HG02973 (cell line): ENCODE data around the gene APLP1.
"Not testable (repeated sequence)": the region's sequence is repeated elsewhere in the genome, so short reads cannot be mapped to it uniquely, and the experiment has no call there.

Source experiments
- ATAC-seq: cut with Tn5 transposase; IDR thresholded peaks from one replicate; pipeline ENCODE4 v1.9.1; 2021; ENCODE audit warnings: moderate library complexity; ENCODE audit not compliant: unreplicated experiment

Gene APLP1

DNA sequence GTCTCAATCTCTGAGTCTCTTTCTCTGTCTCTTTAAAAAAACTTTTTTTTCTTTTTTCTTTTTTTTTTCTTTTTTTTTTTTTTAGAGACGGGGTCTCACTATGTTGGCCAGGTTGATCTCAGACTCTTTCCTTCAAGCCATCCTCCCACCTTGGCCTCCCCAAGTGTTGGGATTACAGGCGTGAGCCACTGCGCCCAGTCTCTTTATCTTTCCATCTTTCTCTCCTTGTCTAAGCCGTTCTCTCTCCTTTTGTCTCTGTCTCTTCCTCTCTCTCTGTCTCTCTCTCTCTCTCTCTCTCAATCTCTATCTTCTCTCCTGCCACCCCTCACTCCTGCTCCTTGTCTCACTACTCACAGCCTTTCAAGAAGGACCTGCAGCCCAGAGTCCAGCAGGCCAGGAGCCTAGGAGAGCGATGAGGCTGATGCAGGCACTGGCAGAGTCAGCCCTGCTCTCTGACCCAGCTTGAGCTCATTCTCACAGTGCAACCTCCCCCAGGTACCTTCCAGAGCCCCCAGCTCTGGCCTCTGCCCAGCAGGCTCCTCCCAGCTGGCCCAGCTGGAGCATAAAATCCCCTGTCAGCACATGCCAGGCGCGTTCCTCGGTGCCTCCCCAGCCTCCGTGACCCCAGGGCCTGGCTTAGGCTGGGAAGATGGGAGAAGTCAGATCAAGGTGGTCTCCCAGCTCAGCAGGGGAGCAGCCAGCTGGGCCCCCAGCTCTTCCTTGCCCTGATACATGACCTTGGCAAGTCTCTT, 16.2 kb upstream of the APLP1 start, which contains the start of gene NPHS1:
Gene NPHS1 (minus strand): TSS at position 476 of the 752 bp plus-strand sequence. CDS start 667 bp downstream, outside the sequence.
- no peak for ATAC-seq

DNA sequence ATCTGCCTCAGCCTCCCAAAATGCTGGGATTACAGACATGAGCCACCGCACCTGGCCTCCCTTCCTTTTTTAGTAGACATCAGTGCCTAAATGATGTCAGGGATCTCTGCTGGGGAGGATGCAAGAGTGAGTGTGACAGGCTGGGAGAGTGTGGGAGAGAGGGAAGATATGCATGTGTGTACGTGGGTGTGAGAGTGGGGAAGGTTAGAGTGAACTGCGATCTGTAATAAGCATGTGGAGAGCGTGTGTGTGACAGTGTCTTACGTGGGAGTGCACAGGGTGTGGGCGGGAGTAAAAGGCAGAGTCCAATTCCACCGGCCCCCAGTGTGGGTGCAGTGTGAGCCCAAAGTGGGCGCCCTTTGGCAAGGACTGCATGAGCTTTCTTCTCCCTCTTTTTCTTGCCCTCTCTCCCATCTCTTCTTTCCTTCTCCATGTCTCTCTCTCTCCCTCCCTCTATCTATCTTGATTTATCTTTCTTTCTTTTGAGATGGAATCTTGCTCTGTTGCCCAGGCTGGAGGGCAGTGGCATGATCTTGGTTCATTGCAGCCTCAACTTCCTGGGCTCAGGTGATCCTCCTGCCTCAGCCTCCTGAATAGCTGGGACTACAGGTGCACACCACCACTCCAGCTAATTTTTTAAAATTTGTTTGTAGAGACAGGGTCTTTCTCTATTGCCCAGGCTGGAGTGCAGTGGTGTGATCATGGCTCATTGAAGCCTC, 15.2 kb upstream of the APLP1 start:
- ATAC-seq, result no peak

DNA sequence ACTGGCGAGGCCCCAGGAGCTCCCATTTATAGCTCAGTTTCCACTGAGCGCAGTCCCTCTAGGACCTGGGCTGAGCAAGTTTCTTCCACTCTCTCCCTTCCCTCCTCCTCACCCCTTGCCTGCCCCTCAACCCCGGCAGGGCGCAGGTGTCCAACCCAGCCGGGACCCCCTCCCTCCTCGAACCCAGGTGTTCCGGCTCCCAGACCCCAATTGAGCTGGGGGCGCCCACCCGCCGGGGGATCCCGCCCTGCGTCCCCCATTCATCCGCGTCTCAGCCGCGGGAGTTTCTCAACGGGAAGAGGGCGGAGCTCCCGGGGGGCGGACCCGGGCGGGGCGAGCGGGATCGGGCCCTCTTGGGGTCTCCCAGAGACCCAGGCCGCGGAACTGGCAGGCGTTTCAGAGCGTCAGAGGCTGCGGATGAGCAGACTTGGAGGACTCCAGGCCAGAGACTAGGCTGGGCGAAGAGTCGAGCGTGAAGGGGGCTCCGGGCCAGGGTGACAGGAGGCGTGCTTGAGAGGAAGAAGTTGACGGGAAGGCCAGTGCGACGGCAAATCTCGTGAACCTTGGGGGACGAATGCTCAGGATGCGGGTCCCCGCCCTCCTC, 11.7 kb upstream of the APLP1 start, which contains the start of gene KIRREL2:
Gene KIRREL2 (plus strand): TSS at position 366 of the 604 bp plus-strand sequence. CDS start 209 bp downstream, at position 575.
- ATAC-seq, result no peak

DNA sequence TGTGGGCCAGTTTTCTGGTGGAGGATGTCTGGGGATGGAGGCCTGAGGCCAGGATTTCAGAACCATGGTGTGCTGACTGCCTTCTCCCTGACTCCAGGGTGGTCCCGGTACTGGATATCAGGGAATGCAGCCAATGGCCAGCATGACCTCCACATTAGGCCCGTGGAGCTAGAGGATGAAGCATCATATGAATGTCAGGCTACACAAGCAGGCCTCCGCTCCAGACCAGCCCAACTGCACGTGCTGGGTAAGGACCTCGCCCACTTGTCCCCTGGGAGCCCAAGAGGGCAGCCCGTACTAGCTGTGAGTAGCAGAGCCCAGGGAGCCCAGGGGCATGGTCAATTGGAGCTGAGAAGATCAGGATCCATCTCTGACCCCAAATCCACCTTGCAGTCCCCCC, 10.1 kb upstream of the APLP1 start:
- no peak for ATAC-seq

DNA sequence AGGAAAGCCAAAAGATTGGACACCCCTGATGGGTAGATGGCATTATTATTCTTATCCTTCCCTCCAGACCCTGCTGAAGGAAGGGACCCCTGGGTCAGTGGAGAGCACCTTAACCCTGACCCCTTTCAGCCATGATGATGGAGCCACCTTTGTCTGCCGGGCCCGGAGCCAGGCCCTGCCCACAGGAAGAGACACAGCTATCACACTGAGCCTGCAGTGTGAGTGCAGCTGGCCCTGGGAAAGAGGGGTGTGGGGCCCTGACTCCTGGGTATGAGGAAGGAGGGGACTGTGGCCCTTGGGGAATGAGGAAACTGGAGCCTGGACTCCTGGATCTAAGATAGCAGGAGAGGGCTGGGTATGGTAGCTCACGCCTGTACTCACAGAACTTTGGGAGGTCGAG, 9.0 kb upstream of the APLP1 start:
- no peak for ATAC-seq

DNA sequence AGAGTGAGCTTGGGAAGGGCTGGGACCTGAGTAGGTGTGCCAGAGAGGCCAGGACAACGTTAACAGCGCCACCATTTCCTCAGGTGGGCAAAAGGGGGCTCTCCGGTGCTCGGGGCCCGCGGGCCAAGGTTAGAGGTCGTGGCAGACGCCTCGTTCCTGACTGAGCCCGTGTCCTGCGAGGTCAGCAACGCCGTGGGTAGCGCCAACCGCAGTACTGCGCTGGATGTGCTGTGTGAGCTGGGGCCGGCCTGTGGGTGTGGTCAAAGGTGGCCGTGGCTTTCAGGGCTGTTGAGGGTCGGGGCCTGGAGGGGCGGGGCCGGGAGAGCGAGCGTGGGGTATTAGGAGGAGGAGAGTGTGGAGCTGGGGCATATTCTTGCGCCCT, 7.9 kb upstream of the APLP1 start:
- ATAC-seq, result no peak

DNA sequence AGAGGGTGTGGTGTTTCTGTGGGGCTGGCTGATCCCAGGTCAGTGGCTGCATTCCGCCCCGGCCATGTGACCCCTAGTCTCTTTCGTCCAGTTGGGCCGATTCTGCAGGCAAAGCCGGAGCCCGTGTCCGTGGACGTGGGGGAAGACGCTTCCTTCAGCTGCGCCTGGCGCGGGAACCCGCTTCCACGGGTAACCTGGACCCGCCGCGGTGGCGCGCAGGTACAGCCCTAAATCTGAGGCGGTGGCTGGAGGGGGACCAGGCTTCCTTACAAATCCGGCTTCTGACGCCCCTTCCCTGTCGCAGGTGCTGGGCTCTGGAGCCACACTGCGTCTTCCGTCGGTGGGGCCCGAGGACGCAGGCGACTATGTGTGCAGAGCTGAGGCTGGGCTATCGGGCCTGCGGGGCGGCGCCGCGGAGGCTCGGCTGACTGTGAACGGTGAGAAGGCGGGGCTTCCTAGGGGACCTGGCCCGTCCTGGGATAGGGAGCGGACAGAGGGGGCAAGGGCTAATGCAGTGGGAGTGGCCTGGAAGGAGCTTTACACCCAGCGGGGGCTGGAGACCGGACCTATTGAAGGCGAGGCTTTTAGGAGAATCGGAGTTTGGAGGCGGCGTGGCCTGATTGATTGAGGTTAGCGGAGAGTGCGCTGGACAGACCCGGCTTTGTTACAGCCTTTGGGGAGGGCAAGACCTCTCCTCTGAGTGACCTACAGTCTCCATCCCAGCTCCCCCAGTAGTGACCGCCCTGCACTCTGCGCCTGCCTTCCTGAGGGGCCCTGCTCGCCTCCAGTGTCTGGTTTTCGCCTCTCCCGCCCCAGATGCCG, 7.3 kb upstream of the APLP1 start:
- no peak for ATAC-seq

DNA sequence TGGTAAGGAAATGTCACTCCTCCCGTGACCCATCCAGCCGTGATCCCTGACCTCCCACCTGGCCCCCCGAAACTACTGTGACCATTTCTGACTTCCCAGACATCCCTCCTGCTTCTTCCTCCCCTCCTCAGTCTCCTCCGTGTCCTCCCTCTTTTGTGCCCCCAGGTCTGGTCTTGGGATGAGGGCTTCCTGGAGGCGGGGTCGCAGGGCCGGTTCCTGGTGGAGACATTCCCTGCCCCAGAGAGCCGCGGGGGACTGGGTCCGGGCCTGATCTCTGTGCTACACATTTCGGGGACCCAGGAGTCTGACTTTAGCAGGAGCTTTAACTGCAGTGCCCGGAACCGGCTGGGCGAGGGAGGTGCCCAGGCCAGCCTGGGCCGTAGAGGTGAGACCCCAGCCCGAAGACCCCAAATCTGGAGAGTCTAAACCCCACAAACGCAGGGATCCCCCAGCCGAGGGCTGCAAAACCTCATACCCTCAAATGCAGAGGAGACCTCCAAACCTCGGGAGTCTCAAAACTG, 6.7 kb upstream of the APLP1 start:
- no peak for ATAC-seq

DNA sequence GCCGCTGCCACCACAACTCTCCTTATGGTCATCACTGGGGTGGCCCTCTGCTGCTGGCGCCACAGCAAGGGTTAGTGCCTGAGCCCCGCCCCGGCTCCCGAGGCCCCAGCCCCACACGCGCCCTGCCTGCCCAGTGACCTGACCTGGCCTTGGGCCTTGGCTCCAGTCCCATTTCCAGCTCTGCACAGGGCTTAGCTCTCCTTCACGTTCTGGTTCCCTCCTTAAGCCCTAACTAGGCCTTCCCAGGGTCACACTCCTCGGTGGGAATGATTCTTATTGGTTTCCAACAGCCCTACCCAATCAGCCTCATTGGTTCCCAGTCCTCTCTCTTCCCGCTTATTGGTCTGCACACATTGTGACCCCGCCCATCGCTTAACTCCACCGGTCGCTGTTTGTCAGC, 5.8 kb upstream of the APLP1 start:
- ATAC-seq, result no peak

DNA sequence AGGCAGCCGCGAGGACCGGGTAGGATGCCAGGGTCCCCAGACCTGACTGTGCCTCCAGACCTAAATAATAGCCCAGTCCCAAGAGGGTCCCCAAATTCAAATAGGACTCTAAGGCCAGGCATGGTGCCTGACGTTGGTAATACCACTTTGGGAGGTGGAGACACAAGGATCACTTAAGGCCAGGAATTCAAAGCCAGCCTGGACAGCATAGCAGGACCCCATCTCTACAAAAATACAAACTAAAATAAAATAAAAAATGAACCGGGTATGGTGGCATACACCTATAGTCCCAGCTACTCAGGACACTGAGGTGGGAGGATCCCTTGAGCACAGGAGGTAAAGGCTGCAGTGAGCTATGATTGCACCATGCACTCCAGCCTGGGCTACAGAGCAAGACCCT, 5.4 kb upstream of the APLP1 start:
- ATAC-seq, result no peak

DNA sequence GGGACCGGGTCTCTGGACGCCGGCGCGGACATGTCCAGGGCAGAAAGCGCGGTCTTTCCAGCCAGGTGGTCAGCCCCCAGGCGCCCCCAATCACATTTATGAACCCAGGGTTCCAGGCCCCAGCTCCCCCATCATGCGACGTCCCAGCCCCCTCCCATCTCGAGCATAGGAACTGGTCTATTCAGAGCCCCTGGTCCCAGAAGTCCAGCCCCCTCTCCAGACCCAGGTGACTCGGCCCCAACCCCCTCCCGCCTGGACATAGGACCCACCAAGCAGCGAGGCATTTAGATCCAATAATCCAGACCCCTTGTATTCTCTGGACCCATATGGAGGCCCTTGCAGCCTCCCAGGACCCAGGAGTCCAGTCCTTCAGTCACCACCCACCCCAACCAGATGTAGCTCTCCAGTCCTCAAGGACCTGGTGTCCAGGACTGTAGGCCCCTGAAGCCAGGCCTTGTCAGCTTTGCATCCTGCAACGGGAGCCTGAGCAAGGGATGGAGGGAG, 501 bp downstream of the APLP1 start:
- no peak for ATAC-seq

DNA sequence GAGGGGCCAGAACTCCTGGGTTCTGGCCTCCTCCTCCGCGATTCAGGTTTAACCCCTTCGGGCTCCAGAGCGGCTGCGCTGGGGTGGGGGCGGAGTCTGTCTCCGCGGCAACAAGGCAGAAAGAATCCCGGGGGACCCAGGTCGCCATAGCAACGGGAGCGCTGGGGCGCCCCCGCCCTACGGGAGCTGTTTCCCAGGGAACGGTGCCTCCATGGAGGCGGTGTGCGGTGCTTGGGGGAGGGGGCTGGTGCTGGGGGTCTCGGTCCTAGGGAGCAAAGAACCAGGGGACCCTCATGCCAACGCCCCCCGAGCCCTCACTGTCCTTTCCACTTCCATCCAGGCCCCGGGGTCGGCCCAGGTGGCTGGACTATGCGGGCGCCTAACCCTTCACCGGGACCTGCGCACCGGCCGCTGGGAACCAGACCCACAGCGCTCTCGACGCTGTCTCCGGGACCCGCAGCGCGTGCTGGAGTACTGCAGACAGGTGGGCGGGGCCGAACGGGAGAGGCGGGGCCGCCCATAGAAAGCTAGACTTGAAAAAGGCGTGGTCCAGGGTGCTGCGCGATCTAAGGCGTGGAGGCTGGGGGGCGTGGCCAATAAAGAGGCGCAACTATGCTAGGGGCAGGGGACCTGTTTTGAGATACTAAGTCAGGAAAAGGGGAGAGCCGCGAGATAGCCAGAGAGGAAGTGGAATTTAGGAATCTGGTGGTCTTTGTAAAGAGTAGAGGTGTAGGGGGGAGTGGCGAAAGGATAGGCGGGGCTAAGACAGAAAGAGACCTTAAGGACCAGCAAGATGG, 1.2 kb downstream of the APLP1 start:
- no peak for ATAC-seq

DNA sequence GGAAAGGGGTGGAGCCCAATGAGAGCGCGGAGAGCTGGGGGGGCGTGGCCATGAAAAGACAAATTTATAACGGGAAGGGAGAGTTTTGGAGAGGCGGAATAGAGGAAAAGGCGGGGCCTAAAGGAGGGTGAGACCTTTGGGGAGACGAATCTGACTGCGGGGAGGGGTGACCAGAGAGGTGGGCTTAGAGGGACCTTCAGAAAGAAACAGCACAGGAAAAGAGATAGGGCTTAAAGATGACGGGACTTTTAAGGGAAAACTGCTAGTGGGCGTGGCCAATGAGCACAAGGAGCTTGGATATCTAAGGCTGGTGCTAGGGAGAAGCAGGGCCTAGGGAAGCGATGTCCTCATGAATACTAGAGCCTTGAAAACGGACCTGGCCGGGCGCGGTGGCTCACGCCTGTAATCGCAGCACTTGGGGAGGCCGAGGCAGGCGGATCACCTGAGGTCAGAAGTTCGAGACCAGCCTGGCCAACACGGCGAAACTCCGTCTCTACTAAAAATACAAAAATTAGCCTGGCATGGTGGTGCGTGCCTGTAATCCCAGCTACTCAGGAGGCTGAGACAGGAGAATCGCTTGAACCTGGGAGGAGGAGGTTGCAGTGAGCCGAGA, 1.9 kb downstream of the APLP1 start:
- not testable (repeated sequence) for ATAC-seq

DNA sequence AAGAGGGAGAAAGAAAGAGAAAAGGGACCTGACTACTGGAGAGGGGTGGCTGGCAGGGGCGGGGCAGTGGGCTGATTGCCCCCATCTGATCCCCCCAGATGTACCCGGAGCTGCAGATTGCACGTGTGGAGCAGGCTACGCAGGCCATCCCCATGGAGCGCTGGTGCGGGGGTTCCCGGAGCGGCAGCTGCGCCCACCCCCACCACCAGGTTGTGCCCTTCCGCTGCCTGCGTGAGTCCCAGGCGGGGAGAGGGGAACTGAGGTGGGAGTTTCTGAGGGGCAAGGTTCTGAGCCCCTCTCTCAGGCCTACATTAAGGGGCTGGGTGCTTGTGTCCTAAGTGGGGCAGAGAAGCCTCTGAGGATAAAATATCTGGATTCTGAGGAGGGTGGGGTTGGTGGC, 2.4 kb downstream of the APLP1 start:
- no peak for ATAC-seq

DNA sequence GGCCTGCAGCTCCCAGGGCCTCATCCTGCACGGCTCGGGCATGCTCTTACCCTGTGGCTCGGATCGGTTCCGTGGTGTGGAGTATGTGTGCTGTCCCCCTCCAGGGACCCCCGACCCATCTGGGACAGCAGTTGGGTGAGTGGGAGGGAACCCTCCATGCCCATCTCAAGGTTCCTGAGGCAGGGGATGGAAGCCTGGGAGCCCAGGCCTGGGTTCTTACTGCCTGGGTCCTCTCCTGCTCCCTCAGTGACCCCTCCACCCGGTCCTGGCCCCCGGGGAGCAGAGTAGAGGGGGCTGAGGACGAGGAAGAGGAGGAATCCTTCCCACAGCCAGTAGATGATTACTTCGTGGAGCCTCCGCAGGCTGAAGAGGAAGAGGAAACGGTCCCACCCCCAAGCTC, 3.2 kb downstream of the APLP1 start:
- no peak for ATAC-seq

DNA sequence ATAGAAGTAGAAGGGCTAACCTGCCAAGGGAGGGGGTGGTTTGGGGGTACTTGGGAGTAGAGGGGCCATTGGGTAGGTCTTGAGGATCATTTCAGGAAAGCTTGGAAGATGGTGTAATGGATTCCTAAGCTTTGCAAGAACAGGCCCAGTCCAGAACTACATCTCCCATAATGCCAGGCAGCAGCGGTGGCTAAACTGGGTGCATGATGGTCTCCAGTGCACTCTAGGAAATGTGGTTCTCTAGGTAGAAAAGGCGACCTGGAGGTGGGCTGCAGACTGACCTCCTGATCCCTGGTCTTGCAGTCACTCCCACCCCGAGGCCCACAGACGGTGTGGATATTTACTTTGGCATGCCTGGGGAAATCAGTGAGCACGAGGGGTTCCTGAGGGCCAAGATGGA, 3.8 kb downstream of the APLP1 start:
- ATAC-seq, result no peak

DNA sequence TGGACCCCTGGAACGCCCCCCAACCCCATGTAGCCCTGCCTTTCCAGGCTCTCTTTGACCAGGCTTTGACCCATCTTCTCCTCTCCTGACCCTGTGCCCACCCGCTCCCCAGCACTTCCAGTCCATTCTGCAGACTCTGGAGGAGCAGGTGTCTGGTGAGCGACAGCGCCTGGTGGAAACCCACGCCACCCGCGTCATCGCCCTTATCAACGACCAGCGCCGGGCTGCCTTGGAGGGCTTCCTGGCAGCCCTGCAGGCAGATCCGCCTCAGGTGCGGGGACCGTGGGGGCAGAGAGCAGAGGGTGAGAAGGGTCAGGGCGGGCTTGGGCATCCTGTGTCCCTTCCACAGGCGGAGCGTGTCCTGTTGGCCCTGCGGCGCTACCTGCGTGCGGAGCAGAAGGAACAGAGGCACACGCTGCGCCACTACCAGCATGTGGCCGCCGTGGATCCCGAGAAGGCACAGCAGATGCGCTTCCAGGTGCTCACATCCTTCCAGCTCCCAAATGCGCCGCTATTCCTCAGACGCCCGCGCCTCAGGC, 6.1 kb downstream of the APLP1 start:
- no peak for ATAC-seq

DNA sequence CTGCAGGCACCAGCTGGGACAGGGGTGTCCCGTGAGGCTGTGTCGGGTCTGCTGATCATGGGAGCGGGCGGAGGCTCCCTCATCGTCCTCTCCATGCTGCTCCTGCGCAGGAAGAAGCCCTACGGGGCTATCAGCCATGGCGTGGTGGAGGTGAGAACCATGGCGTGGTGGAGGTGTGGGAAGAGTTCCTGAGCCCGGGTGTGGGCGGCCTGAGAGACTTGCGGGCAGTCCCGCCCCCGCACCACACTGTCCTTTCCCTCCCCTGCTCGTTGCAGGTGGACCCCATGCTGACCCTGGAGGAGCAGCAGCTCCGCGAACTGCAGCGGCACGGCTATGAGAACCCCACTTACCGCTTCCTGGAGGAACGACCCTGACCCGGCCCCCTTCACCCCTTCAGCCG, 10.7 kb downstream of the APLP1 start:
- ATAC-seq, result no peak

DNA sequence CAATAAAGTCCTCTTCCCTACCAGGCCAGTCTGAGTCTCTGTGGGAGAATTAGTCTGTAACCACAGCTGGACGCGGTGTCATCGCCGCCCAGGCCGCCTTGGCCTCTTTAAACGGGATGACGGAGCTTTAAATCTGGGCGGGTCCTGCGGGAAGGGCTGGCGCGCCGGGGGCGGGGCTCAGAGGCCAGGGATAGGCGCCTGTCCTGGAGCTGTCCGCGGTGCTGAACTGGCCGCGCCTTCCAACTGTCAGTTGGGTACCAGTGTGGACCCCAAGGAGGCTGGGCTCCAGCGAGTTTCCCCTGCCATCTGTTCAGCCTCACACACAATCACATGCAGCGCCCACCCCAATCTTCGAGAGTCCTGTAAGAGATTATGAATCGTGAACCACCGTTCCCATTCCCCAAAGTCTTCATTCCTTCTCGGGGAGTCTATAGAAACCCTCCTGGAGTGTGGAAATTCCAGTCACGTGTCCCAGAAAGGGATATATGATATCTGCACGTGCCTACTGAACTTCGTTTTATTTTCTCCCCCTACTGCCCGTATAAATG, 11.5 kb downstream of the APLP1 start:
- no peak for ATAC-seq
